Measurements from ENCODE around the gene METTL3.

Gene METTL3

DNA sequence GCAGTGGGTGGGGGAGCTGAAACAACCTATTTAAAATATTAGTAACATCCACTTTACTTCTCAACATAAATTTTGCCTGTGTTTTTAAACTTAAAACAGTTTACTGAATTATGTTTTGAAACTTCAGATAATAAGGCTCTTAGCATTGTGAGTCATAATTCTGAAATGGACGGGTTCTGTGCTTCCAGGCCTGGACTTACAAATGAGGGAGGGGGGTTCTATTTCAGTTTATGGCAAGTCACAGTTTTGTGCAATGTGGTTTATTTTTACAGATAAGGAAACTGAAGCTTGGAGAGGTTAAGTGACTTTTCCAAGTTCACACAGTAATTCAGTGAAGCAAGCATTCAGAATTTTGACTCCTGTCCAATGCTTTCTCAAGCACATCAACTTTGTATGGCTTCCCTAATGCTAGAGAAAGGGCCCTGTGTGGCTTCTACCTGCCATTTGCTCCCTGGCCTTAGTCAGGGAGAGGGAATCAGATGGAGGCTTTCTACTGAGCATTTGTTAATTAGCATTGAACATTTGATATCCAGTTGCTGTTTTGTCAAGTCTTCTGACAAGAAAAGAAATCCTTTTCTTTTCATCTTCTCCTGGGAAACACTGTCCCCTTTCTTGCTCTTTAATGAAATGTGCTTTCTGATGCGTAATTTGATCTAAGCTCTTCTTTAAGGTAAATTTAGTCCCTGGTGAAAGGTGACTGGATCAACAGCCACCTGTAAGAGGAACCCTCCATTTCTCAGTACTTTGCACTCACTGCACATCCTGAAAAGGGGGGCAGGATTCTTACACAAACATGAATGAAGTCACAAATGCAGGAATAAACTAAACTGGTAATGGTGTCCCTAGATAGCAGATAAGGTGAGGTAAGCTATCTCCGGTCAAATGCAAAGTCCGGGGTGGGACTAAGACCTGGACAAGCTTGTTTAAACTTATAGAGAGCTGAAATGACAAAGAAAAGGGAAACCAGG is 17.5 kb upstream of the METTL3 start:
- TF ChIP-seq, protein P1, sequence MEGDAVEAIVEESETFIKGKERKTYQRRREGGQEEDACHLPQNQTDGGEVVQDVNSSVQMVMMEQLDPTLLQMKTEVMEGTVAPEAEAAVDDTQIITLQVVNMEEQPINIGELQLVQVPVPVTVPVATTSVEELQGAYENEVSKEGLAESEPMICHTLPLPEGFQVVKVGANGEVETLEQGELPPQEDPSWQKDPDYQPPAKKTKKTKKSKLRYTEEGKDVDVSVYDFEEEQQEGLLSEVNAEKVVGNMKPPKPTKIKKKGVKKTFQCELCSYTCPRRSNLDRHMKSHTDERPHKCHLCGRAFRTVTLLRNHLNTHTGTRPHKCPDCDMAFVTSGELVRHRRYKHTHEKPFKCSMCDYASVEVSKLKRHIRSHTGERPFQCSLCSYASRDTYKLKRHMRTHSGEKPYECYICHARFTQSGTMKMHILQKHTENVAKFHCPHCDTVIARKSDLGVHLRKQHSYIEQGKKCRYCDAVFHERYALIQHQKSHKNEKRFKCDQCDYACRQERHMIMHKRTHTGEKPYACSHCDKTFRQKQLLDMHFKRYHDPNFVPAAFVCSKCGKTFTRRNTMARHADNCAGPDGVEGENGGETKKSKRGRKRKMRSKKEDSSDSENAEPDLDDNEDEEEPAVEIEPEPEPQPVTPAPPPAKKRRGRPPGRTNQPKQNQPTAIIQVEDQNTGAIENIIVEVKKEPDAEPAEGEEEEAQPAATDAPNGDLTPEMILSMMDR (IDR thresholded peaks at IDR 0.05; ENCODE audit: low read depth, low read length), result no peak
- Histone ChIP-seq H3K27me3 (ENCODE audit: insufficient read depth, low read depth, severe bottlenecking) (no peaks in the 10 kb centered on the region), H3K4me3 (ENCODE audit: low read depth, low read length) (no peak overlapping the region), H3K9me3 (ENCODE audit: severe bottlenecking) (no peaks in the 10 kb centered on the region), H3K36me3 (peaks cover 16% of the 10 kb centered on the region), H3K27ac (peak overlapping the region; percentile 13)
- DNase-seq, result no peak

DNA sequence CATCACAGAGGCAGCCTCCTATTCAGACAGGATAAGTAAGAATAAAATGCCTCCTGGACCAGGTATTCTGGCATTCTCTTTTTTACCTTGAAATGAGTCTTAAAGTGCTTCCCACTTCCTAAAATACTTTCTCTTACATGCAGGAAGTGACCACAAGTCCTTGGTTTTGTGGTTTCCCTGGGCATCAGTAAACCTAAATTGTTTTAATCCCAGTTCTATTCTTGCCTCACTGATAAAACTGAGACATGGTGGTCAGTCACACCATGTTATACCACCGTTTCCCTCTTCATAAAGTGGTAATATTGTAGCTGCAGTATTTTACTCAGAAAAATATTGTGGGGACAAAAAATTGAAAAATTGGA is 16.2 kb upstream of the METTL3 start:
- DNase-seq, result no peak
- Histone ChIP-seq H3K36me3 (peaks cover 29% of the 10 kb centered on the region), H3K4me3 (ENCODE audit: low read depth, low read length) (peak overlapping the region; percentile 83), H3K27ac (peak overlapping the region; percentile 97), H3K9me3 (ENCODE audit: severe bottlenecking) (no peaks in the 10 kb centered on the region), H3K27me3 (ENCODE audit: insufficient read depth, low read depth, severe bottlenecking) (no peaks in the 10 kb centered on the region)
- TF ChIP-seq, protein P1 (IDR thresholded peaks at IDR 0.05; ENCODE audit: low read depth, low read length), result no peak

DNA sequence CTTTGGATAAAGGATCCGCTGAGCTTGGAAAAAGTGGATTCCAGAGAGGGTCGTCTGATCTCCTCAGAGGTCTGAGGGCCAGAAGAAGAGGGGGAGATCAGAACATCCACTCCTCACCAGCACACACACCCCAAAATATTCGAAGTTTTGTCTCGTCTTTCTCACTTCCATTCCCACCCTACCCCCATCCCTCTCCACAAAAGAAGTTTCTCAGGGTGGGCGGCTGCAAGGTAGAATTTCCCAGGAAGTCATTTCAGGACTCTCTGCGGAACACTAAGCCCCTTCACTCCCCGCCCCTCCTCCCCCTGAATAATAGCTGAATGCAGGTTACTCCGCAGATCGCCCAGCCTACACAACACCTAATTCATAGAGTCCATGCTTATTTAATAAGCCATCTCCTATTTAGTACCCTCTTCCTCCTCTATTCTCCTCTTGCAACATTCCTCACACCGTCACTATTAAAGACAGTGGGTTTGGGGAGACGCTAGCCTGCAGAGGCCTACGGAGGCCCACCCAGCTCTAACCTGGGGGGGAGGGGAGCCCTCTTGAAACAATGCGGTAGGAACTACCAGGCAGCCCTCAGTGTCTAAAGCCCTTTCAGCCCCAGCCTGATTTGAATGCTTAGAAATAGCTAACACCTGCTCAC is 15.7 kb upstream of the METTL3 start:
- H3K27me3 ChIP-seq (ENCODE audit: insufficient read depth, low read depth, severe bottlenecking), result no peaks in the 10 kb centered on the region
- peaks cover 35% of the 10 kb centered on the region for H3K36me3 ChIP-seq
- peak overlapping the region; percentile 83 for H3K4me3 ChIP-seq (ENCODE audit: low read depth, low read length)
- DNase-seq, result peak; percentile 71
- H3K27ac ChIP-seq, result peak overlapping the region; percentile 97
- no peaks in the 10 kb centered on the region for H3K9me3 ChIP-seq (ENCODE audit: severe bottlenecking)
- TF ChIP-seq, protein P1 (IDR thresholded peaks at IDR 0.05; ENCODE audit: low read depth, low read length), result no peak

DNA sequence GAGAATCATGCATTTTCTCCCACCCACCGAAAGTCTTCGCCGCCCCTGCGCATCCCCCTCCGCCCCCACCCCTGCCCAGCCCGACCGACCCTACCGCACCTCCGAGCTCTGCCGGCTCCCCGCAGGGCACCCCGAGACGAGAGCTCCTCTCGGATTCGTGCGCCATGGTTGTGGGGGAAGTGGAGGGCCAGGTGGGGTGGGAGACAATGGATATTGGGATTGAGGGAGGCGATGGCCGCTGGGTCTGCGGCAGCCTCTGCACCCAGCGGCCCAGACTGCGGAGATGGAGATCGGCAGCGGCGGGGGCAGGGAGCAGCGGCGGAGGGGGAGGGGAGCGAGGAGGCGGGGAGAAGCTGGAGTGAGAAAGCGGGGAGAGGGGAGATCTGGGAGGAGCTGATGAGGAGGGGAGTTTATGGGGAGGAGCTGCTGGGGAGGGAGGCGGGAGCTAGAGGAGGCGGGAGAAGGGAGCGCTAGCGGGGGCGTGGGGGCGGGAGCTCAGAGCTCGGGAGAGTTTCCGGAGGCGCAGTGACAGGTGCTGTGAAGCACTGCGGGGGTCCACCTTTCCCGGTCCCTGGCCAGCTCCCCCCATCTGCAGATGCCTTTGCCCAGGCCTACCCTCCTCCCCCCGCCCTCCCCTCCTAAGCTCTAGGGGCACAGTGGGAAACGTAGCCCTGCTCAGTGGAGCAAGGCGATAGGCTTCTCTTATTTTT is 15.0 kb upstream of the METTL3 start, which contains the start of gene SALL2:
TSS of gene SALL2 (minus strand) at position 385 of the 710 bp plus-strand sequence. CDS start at position 166, 219 bp downstream.
- peak; percentile 97 for DNase-seq
- Histone ChIP-seq H3K27ac (peak within 1 kb of the TSS; percentile 97), H3K36me3 (peaks cover 41% of the 10 kb centered on the region), H3K27me3 (ENCODE audit: insufficient read depth, low read depth, severe bottlenecking) (no peaks in the 10 kb centered on the region), H3K9me3 (ENCODE audit: severe bottlenecking) (no peaks in the 10 kb centered on the region), H3K4me3 (ENCODE audit: low read depth, low read length) (peak within 1 kb of the TSS; percentile 83)
- TF ChIP-seq, protein P1 (IDR thresholded peaks at IDR 0.05; ENCODE audit: low read depth, low read length), result no peak

DNA sequence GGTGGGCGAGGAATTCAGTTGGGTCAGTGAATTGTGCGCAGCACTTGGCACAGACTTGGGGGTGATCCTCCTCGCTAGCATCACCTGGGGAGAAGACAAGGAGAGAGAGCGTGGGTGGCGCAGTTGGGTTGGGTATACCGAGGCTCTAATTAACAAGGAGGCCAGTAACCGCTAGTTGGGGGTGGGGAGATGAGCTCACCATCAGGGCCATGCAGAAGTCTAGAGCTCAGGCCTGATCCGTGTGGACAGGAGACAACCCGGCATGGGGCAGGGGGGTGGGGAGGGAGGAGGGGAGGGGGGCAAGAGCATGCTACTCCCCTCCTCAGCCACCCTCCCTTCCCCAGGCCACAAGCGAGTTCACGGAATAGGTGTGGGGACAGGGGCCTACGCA is 14.4 kb upstream of the METTL3 start:
- Histone ChIP-seq H3K27ac (peak overlapping the region; percentile 97), H3K27me3 (ENCODE audit: insufficient read depth, low read depth, severe bottlenecking) (no peaks in the 10 kb centered on the region), H3K36me3 (peaks cover 41% of the 10 kb centered on the region), H3K4me3 (ENCODE audit: low read depth, low read length) (peak overlapping the region; percentile 83), H3K9me3 (ENCODE audit: severe bottlenecking) (no peaks in the 10 kb centered on the region)
- peak; percentile 75 for DNase-seq
- TF ChIP-seq, protein P1 (IDR thresholded peaks at IDR 0.05; ENCODE audit: low read depth, low read length), result no peak

Measured in WERI-Rb-1 (cell line).